ENCODE data around the gene ITPRID2. TPM values are rescaled to one million over a fixed set of nuclear protein-coding genes. Genes with fewer than 3 reads are reported as not detected.

Gene ITPRID2
- total and polyA plus RNA-seq, 2 of the 4 experiments (the other 2 are of a cell fraction) = 74.1 to 187 TPM

DNA sequence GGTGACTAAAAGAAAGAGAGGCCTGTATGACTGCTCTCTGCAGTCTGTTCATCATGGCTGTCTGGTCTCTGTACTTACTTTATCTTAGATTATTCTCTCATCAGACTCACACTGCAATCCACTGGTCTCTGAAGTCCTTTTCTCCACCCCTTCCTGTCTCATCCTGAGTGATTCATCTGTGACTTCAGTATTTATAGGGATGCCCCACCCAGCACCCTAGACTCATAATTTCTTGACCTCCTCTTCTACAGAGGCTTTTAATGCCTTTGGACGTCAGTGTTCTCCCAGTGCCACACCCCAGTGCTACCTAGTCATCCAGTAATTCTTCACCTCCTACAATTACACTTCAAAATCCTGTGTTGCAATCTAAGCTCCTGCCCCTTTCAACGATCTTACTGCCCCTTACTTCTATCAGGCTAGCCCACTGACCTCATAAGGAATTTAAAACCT, 14.9 kb upstream of the ITPRID2 start:
- ChIA-PET CTCF (no interaction called here), POLR2A (ENCODE audit: unreplicated experiment) (no interaction called here)
- Histone ChIP-seq H3K9me1 (ENCODE audit: insufficient read depth, low read length) (no peaks in the 10 kb centered on the region), H3K4me1 (ENCODE audit: control insufficient read depth, insufficient read depth, low read length) (no peaks in the 10 kb centered on the region), H3K27ac (ENCODE audit: insufficient read depth, low read length) (no peak overlapping the region; the same call in 1 of the 2 replicates), H2BK5ac (ENCODE audit: low read depth, low read length, poor library complexity, severe bottlenecking) (no peak overlapping the region), H2AFZ (replicated peaks; ENCODE audit: low read length, poor library complexity) (peak overlapping the region; percentile 36), H3K4ac (ENCODE audit: low read depth, low read length) (no peak overlapping the region), H2BK20ac (ENCODE audit: low read depth, low read length) (peak overlapping the region; percentile 18; the same call in 1 of the 2 replicates), H2BK15ac (ENCODE audit: low read depth, low read length) (no peak overlapping the region), H4K8ac (ENCODE audit: low read depth in 2 of 2, low read length in 2 of 2) (peak overlapping the region; percentile 34 to 68; a peak in 2 of 4 replicates), H4K5ac (ENCODE audit: low read depth, low read length) (no peak overlapping the region; the same call in 1 of the 2 replicates), H3K36me3 (ENCODE audit: control insufficient read depth, insufficient read depth, low read length) (no peaks in the 10 kb centered on the region), H4K20me1 (ENCODE audit: insufficient read depth, low read length) (no peaks in the 10 kb centered on the region), H3K4me2 (ENCODE audit: low read depth, low read length) (no peak overlapping the region), H3K9me3 (ENCODE audit: control insufficient read depth, insufficient read depth, low read length) (no peaks in the 10 kb centered on the region), H2AK5ac (ENCODE audit: low read depth, low read length) (no peak overlapping the region), H3K4me3 (ENCODE audit: insufficient read depth, low read depth, low read length) (no peak overlapping the region), H3K14ac (replicated peaks; ENCODE audit: low read depth, low read length) (no peak overlapping the region), H2AK9ac (replicated peaks; ENCODE audit: low read depth, low read length, poor library complexity) (no peak overlapping the region), H4K91ac (ENCODE audit: insufficient read depth, low read depth, low read length) (no peak overlapping the region; the same call in 1 of the 2 replicates), H3K23ac (ENCODE audit: low read depth, low read length) (no peak overlapping the region), H3K79me1 (ENCODE audit: low read depth in 1 of 2, low read length in 2 of 2) (no peaks in the 10 kb centered on the region), H3K56ac (ENCODE audit: extremely low read depth, insufficient read depth, low read length) (no peak overlapping the region), H3K9ac (ENCODE audit: low read depth, low read length) (no peak overlapping the region), H3K18ac (ENCODE audit: low read depth, low read length) (no peak overlapping the region), H3K27me3 (ENCODE audit: control insufficient read depth, insufficient read depth, low read length) (no peaks in the 10 kb centered on the region), H2BK120ac (ENCODE audit: low read depth, low read length) (peak overlapping the region; percentile 17; the same call in 1 of the 2 replicates)
- TF ChIP-seq CEBPB (IDR thresholded peaks at IDR 0.05; ENCODE audit: low read depth, low read length) (peak; percentile 76), FOS (IDR thresholded peaks at IDR 0.05; ENCODE audit: low read depth, low read length) (no peak)
- BruUV-seq (replicated peaks) = no TSS peak
- WGBS, 2 experiments (ENCODE audit: extremely low coverage in 2 of 2, insufficient read length in 1 of 2) = 33% methylated on average over 1 of the region's 2 CpGs; no CpG with 5 or more reads in 1 of the 2 experiments
- in situ Hi-C loops (cut with MboI; ENCODE audit: low sequenced_read_pairs) (no loop called here), dilution Hi-C loops (cut with HindIII; ENCODE audit: low sequenced_read_pairs, unreplicated experiment) (no loop called here), intact Hi-C loops (cut with micrococcal nuclease) (no loop called here)
- peak; percentile 67 for ATAC-seq (ENCODE audit: low read depth)
- peak; percentile 68 for DNase-seq

Measured in IMR-90 (cell line).